Measurements from ENCODE around the gene NRG2. TPM values are rescaled to one million over a fixed set of nuclear protein-coding genes. Genes with fewer than 3 reads are reported as not detected.

Gene NRG2
- total and polyA plus RNA-seq, 2 of the 8 experiments (the other 6 are each of a cell fraction or from before 2014, with no cell fraction given): 0.27 to 0.54 TPM

DNA sequence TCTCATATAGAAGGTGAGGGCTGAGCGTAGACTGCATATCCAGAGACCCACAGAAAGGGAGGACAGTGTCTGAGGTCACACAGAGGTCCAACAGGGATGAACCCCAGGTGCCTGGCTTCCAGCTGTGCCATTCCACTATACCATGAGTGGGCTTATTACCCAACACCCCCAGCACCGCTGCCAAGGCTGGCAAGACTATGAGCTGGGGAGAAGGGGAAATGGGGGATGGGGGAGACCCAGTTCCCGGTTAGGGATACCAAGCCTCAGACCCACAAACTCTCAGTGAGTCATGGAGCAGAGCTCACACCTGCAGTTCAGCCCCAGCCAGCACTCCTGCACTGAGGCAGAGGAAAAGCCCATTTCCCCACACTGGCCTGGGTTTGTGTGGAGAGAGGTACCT is 141.1 kb downstream of the NRG2 start (continued):
- TF ChIP-seq, protein P1, sequence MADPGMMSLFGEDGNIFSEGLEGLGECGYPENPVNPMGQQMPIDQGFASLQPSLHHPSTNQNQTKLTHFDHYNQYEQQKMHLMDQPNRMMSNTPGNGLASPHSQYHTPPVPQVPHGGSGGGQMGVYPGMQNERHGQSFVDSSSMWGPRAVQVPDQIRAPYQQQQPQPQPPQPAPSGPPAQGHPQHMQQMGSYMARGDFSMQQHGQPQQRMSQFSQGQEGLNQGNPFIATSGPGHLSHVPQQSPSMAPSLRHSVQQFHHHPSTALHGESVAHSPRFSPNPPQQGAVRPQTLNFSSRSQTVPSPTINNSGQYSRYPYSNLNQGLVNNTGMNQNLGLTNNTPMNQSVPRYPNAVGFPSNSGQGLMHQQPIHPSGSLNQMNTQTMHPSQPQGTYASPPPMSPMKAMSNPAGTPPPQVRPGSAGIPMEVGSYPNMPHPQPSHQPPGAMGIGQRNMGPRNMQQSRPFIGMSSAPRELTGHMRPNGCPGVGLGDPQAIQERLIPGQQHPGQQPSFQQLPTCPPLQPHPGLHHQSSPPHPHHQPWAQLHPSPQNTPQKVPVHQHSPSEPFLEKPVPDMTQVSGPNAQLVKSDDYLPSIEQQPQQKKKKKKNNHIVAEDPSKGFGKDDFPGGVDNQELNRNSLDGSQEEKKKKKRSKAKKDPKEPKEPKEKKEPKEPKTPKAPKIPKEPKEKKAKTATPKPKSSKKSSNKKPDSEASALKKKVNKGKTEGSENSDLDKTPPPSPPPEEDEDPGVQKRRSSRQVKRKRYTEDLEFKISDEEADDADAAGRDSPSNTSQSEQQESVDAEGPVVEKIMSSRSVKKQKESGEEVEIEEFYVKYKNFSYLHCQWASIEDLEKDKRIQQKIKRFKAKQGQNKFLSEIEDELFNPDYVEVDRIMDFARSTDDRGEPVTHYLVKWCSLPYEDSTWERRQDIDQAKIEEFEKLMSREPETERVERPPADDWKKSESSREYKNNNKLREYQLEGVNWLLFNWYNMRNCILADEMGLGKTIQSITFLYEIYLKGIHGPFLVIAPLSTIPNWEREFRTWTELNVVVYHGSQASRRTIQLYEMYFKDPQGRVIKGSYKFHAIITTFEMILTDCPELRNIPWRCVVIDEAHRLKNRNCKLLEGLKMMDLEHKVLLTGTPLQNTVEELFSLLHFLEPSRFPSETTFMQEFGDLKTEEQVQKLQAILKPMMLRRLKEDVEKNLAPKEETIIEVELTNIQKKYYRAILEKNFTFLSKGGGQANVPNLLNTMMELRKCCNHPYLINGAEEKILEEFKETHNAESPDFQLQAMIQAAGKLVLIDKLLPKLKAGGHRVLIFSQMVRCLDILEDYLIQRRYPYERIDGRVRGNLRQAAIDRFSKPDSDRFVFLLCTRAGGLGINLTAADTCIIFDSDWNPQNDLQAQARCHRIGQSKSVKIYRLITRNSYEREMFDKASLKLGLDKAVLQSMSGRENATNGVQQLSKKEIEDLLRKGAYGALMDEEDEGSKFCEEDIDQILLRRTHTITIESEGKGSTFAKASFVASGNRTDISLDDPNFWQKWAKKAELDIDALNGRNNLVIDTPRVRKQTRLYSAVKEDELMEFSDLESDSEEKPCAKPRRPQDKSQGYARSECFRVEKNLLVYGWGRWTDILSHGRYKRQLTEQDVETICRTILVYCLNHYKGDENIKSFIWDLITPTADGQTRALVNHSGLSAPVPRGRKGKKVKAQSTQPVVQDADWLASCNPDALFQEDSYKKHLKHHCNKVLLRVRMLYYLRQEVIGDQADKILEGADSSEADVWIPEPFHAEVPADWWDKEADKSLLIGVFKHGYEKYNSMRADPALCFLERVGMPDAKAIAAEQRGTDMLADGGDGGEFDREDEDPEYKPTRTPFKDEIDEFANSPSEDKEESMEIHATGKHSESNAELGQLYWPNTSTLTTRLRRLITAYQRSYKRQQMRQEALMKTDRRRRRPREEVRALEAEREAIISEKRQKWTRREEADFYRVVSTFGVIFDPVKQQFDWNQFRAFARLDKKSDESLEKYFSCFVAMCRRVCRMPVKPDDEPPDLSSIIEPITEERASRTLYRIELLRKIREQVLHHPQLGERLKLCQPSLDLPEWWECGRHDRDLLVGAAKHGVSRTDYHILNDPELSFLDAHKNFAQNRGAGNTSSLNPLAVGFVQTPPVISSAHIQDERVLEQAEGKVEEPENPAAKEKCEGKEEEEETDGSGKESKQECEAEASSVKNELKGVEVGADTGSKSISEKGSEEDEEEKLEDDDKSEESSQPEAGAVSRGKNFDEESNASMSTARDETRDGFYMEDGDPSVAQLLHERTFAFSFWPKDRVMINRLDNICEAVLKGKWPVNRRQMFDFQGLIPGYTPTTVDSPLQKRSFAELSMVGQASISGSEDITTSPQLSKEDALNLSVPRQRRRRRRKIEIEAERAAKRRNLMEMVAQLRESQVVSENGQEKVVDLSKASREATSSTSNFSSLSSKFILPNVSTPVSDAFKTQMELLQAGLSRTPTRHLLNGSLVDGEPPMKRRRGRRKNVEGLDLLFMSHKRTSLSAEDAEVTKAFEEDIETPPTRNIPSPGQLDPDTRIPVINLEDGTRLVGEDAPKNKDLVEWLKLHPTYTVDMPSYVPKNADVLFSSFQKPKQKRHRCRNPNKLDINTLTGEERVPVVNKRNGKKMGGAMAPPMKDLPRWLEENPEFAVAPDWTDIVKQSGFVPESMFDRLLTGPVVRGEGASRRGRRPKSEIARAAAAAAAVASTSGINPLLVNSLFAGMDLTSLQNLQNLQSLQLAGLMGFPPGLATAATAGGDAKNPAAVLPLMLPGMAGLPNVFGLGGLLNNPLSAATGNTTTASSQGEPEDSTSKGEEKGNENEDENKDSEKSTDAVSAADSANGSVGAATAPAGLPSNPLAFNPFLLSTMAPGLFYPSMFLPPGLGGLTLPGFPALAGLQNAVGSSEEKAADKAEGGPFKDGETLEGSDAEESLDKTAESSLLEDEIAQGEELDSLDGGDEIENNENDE (IDR thresholded peaks at IDR 0.05; ENCODE audit: insufficient replicate concordance, low read length): no peak
- no peak for TF ChIP-seq SIN3A (conservative IDR thresholded peaks at IDR 0.05 in 1 of 2, IDR thresholded peaks at IDR 0.05 in 1 of 2; ENCODE audit: low read depth in 1 of 2, low read length in 2 of 2)
- TF ChIP-seq KDM1A (IDR thresholded peaks at IDR 0.05; ENCODE audit: borderline replicate concordance, low read length): no peak
- no peak for TF ChIP-seq KDM4A (IDR thresholded peaks at IDR 0.05; ENCODE audit: low read depth, low read length, severe bottlenecking)
- TF ChIP-seq SUZ12 (IDR thresholded peaks at IDR 0.05; ENCODE audit: low read length): no peak
- TF ChIP-seq CEBPB (IDR thresholded peaks at IDR 0.05; ENCODE audit: low read depth, low read length): no peak
- no peak for TF ChIP-seq SRF (IDR thresholded peaks at IDR 0.05; ENCODE audit: low read depth, low read length)
- no peak for TF ChIP-seq TBP (IDR thresholded peaks at IDR 0.05; ENCODE audit: low read depth, low read length)
- no peak for TF ChIP-seq GABPA (IDR thresholded peaks at IDR 0.05; ENCODE audit: borderline replicate concordance, insufficient read depth, low read length)

Data from H1 (cell line).